Activated CD8-positive, alpha-beta memory T cell treated with anti-CD3 and anti-CD28 coated beads, Interleukin-2, amount 50 U/mL, for 4 hours (primary cell): Measurements from ENCODE around the gene VWDE.
"Not testable (repeated sequence)": the region's sequence is repeated elsewhere in the genome, so short reads cannot be mapped to it uniquely, and the experiment has no call there.

ENCODE experiments used
- DNase-seq: peaks from one replicate; pipeline ENCODE4 v3.0.0-alpha.2; 2020

The VWDE gene

GRCh38 chr7:12401538-12402364 lies 1.9 kb downstream of the VWDE start:
- no peak for DNase-seq

DNA sequence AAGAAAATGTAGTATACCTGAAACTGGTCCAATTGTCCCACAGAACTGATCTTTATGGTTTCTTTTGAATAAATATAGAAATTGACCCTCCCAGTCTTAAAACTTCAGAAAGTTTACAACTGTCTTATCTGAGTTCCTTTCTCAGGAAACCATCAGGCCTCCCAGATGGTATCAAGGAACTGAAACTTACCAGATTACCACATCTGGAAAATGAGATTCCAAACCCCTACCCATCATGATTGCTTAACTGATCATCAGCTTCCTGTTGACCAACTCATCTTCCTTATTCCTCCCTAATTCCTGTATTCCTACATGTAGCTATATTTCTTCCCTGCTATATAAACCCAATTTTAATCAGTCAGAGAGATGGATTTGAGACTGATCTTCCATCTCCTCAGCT lies 5.5 kb downstream of the VWDE start:
- no peak for DNase-seq

DNA sequence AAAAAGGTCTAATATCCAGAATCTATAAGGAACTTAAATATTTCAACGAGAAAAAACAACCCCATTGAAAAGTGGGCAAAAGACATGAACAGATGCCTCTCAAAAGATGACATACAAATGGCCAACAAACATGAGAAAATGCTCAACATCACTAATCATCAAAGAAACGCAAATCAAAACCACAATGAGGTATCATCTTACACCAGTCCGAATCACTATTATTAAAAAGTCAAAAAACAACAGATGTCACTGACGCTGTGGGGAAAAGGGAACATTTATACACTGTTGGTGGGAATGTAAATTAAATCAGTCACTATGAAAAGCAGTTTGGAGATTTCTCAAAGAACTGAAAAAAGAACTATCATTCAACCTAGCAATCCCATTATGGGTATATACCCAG lies 6.0 kb downstream of the VWDE start:
- no peak for DNase-seq

DNA sequence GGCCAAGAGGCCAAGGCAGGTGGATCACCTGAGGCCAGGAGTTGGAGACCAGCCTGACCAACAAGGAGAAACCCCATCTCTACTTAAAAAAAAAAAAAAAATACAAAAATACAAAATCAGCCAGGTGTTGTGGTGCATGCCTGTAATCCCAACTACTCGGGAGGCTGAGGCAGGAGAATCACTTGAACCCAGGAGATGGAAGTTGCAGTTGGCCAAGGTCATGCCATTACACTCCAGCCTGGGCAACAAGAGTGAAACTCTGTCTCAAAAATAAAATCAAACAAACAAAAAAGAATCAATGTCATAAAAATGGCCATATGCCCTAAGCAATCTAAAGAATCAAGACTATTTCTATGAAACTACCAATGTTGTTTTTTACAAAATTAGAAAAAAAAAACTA lies 7.0 kb downstream of the VWDE start:
- not testable (repeated sequence) for DNase-seq

- no peak for DNase-seq
These were observed 11.6 kb downstream of the VWDE start for GRCh38 chr7:12391922-12392615.

- DNase-seq = no peak
These were observed 14.5 kb downstream of the VWDE start for GRCh38 chr7:12389089-12389700.

- no peak for DNase-seq
These were observed 17.3 kb downstream of the VWDE start for GRCh38 chr7:12386313-12386740.

DNA sequence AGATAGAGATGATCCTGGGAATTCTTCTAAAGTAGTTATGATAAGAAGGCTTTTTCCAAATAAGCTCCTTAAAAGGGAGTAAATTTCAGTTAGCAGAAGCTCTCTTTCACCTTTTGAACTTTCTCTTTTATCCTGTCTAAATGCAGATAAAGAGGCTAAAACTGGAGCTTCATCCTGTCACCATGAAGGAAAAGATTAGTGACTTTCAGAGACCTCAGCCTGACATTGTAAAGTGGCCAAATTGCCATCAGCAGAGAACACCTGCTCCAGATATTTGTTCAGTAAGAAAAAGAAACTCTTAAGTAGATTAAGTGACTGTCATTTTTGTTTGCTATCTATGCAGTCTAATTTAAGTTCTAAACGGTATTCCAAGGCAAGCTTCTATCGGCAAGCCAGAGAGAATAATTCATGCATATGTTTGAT lies 18.3 kb downstream of the VWDE start:
- DNase-seq = no peak

DNA sequence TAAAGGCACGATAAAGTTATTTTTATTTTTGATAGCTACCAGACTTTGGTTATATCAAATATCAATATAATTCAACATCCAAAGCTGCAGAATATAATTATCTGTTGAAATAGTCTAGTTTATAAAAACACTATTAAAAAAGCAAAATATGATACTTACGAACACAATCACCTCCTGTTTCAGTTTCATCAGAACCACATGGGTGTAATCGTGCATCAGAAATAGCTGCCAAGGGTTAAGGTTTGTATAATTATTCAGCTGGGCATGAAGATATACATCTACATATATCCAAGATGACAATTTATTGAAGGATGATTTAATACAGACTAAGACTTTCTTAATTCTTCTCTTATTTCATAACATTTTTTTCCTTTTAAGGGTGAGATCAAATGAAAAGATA lies 20.3 kb downstream of the VWDE start:
- no peak for DNase-seq

GRCh38 chr7:12378389-12378788 lies 25.3 kb downstream of the VWDE start:
- no peak for DNase-seq

- no peak for DNase-seq
These were observed 26.3 kb downstream of the VWDE start for GRCh38 chr7:12377406-12377805.

GRCh38 chr7:12373580-12374263 lies 29.9 kb downstream of the VWDE start:
- DNase-seq = no peak

GRCh38 chr7:12370249-12370648 lies 33.4 kb downstream of the VWDE start:
- DNase-seq = no peak

DNA sequence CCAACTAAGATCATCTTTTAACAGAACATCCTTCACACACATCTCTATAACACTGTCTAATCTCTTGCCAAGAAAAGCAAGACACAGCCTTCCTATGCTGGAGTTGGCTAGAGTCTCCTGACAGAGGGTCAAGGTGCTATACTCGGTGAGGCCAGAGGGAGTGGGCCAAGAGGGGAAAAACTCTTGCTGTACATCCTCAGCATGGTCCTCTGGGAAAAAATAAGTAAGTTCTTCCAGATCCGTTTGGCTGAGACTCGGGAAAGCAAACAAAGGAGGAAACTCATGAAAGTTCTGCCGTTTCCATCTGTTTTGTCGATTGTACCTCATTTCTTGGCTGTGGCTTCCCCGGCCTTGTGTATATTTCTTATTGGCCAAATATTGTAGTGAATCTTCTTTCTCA lies 33.9 kb downstream of the VWDE start:
- no peak for DNase-seq

- DNase-seq = no peak
These were observed 34.6 kb downstream of the VWDE start for GRCh38 chr7:12369072-12369471.

DNA sequence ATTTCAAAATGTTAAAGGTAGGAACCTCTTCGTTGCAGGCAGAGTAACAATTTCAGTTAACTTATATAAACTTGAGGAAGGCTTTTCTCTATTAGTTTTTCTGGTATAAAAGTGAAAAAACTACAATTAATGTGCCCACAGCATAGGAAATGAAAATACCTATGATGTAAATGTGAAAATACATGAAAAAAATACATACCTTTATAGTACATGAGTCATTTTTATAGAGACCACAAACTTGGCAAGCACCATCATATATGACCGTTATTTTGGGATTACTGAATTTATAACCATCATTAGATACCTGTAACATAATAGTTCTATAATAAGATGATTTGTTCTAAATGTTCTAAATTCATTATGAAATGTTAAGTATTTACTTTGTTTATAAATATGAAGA lies 42.7 kb downstream of the VWDE start:
- no peak for DNase-seq

- no peak for DNase-seq
These were observed 45.0 kb downstream of the VWDE start for GRCh38 chr7:12358694-12359093.

GRCh38 chr7:12357508-12357907 lies 46.2 kb downstream of the VWDE start:
- no peak for DNase-seq

DNA sequence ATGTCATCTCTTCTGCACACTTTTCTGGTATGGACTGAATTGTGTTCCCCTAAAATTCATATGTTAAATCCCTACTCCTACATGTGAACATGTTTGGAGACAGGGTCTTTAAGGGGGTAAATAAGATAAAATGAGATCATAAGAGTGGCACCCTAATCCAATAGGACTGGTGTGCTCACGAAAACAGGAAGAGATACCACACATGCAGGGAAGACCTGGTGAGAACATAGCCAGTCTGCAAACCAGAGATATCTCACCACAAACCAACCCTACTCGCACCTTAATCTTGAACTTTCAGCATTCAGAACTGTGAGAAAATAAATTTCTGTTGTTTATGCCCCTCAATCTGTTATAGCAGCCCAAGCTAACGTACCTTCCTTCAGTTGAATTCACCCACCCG lies 51.8 kb downstream of the VWDE start:
- no peak for DNase-seq

- DNase-seq = no peak
These were observed 52.7 kb downstream of the VWDE start for GRCh38 chr7:12350971-12351370.

GRCh38 chr7:12337095-12337494 lies 66.6 kb downstream of the VWDE start:
- DNase-seq = no peak

- DNase-seq = no peak
These were observed 74.5 kb downstream of the VWDE start for GRCh38 chr7:12328888-12329770.
